Right atrium auricular region (tissue), 2 donors: ENCODE data around the gene NUMB. TPM values are rescaled to one million over a fixed set of nuclear protein-coding genes. Genes with fewer than 3 reads are reported as not detected.

Source experiments
- DNase-seq: peaks from one replicate; pipeline ENCODE4 v3.0.0-alpha.2; 2019; ENCODE audit warnings: low spot score
- H3K27ac ChIP-seq, 2 donors: fragments of 200-600 bp; sonication (generic); 1 replicate in 1 of 2; 2 replicates in 1 of 2; pipeline ENCODE4 v1.5.1; 2016 to 2019
- H3K27me3 ChIP-seq, 2 donors: fragments of 200-600 bp; sonication (generic); one replicate each; pipeline versions ENCODE4 v1.5.1 to v1.6.0; 2017 to 2019
- H3K36me3 ChIP-seq: fragments of 200-600 bp; sonication (generic); one replicate; pipeline ENCODE4 v1.5.1; 2016
- H3K4me1 ChIP-seq, 2 donors: fragments of 200-600 bp; sonication (generic); one replicate each; pipeline versions ENCODE4 v1.5.1 to v1.6.0; 2017 to 2019
- H3K4me3 ChIP-seq, 2 donors: fragments of 200-600 bp; sonication (generic); 1 replicate in 1 of 2; 2 replicates in 1 of 2; pipeline ENCODE4 v1.5.1; 2017 to 2019; ENCODE audit warnings: mild to moderate bottlenecking in 1 of 2, moderate library complexity in 1 of 2
- H3K9me3 ChIP-seq, 2 donors: fragments of 200-600 bp; sonication (generic); one replicate each; pipeline ENCODE4 v1.5.1; 2019
- CTCF ChIP-seq, 2 donors: fragments of 200-600 bp; sonication (generic); IDR thresholded peaks; one replicate each; pipeline ENCODE4 v1.5.1; 2019; ENCODE audit warnings: antibody characterized with exemption in 2 of 2
- total RNA-seq, 2 donors: library from RNA; depleted of rRNA; stranded (reverse); fragments of >200 nt; gene quantifications; one replicate each; pipeline ENCODE4 v1.1.0, GENCODE V29; 2016

The NUMB gene
- total RNA-seq, 2 donors from 2014 or later: 24.6 to 31.9 TPM

DNA sequence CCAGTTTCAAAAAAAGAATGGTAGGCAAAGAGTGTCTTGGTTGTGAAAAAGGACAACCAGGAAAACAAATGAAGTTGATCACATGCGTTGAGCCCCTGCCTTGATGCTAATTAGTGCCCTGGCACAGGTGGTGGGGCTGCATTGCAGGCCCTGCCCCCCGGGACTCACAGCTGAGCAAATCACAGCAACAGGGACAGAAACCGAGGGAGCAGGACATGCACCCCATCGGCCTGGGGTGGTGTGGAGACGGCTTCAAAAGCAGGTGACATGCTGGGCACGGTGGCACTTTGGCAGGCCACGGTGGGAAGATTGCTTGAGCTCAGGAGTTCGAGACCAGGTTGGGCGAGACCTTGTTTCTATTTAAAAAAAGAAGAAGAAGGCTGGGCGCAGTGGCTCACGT lies 222.2 kb downstream of the NUMB start:
- no peak for TF ChIP-seq CTCF (IDR thresholded peaks at IDR 0.05)
- H3K27me3 ChIP-seq: peaks cover 0 to 8% of the 10 kb centered on the region in 2 donors
- H3K4me1 ChIP-seq: peaks cover 0 to 58% of the 10 kb centered on the region in 2 donors
- H3K27ac ChIP-seq: no peak overlapping the region
- no peak for DNase-seq
- H3K9me3 ChIP-seq: no peaks in the 10 kb centered on the region
- no peak overlapping the region for H3K4me3 ChIP-seq
- H3K36me3 ChIP-seq: no peaks in the 10 kb centered on the region

DNA sequence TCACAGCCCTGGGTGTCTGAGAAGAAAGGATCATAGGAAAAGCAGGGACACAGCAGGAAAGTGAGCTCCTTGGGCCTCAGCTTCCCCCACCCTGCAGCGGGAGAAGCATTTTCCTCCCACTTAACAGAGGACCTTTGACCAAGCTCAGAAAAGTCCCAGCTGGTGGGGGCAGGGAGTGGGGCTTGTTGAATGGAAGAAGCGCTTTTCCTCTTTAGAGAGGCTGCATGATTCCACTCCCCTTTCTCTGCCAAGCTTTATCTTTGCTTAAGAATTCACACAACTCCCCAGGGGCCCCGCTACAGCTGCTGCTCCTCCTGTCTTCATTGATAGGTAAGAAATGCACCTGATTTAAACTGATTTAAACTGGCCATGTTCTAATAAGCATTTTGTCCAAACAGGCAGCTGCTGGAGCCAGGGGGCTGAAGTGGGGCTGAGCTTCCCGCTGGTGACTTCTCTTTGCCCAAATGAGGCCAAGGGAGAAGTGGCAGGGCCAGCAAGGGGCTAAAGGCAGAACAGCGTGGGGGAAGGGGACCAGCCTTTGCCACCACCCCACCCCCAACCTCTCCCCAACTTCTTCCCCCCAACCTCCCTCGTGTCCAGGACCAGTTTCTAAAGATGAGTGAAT lies 222.7 kb downstream of the NUMB start:
- no peak for TF ChIP-seq CTCF (IDR thresholded peaks at IDR 0.05)
- Histone ChIP-seq H3K4me1 (peaks cover 0 to 56% of the 10 kb centered on the region in 2 donors), H3K27me3 (peaks cover 0 to 8% of the 10 kb centered on the region in 2 donors), H3K27ac (no peak overlapping the region), H3K36me3 (no peaks in the 10 kb centered on the region), H3K9me3 (no peaks in the 10 kb centered on the region), H3K4me3 (no peak overlapping the region)
- DNase-seq: no peak

- TF ChIP-seq CTCF (IDR thresholded peaks at IDR 0.05): no peak
- Histone ChIP-seq H3K27me3 (peaks cover 0 to 8% of the 10 kb centered on the region in 2 donors), H3K4me1 (peaks cover 0 to 51% of the 10 kb centered on the region in 2 donors)
Observed at GRCh38 chr14:73234586-73235394, 223.6 kb downstream of the NUMB start.

GRCh38 chr14:73234029-73234428 lies 224.3 kb downstream of the NUMB start:
- Histone ChIP-seq H3K9me3 (no peaks in the 10 kb centered on the region), H3K4me3 (no peak overlapping the region), H3K27ac (no peak overlapping the region), H3K4me1 (peaks cover 0 to 45% of the 10 kb centered on the region in 2 donors), H3K27me3 (peaks cover 0 to 8% of the 10 kb centered on the region in 2 donors), H3K36me3 (no peaks in the 10 kb centered on the region)
- DNase-seq: no peak
- TF ChIP-seq CTCF (IDR thresholded peaks at IDR 0.05): no peak

More at GRCh38 chr14:73234586-73235394, 223.6 kb downstream of the NUMB start:
- no peak for DNase-seq
- no peaks in the 10 kb centered on the region for H3K9me3 ChIP-seq
- no peak overlapping the region for H3K4me3 ChIP-seq
- no peak overlapping the region for H3K27ac ChIP-seq
- no peaks in the 10 kb centered on the region for H3K36me3 ChIP-seq

DNA sequence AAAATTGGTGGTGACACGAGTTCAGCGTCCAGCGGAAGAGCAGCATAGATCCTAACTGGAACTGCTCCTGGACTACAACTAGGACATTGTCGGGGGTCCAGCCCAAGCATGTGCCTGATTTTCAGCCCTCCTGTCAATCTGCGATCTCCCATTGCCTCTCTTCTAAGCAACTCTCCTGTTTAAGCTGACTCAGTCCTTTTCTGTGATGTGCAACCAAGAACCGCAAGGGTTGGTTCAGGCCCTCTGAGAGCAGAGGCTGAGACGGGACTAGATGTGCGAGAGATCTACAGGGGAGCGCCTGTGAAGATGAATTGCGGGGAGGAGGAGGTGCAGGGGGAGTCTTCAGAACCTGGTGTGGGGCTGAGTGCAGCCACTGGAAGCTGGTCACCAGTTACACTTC lies 224.8 kb downstream of the NUMB start:
- no peaks in the 10 kb centered on the region for H3K9me3 ChIP-seq
- H3K27ac ChIP-seq: no peak overlapping the region
- H3K4me3 ChIP-seq: no peak overlapping the region
- no peak for TF ChIP-seq CTCF (IDR thresholded peaks at IDR 0.05)
- no peaks in the 10 kb centered on the region for H3K36me3 ChIP-seq
- H3K27me3 ChIP-seq: peaks cover 0 to 8% of the 10 kb centered on the region in 2 donors
- peaks cover 0 to 45% of the 10 kb centered on the region in 2 donors for H3K4me1 ChIP-seq
- DNase-seq: no peak
